ENCODE results near the gene UGGT1. TPM values are rescaled to one million over a fixed set of nuclear protein-coding genes. Genes with fewer than 3 reads are reported as not detected.
A peak's percentile ranks its signal among the peaks of the same experiment; 100 is the strongest.

The UGGT1 gene
- total RNA-seq, 1 experiment from 2014 or later = 77.5 TPM

DNA sequence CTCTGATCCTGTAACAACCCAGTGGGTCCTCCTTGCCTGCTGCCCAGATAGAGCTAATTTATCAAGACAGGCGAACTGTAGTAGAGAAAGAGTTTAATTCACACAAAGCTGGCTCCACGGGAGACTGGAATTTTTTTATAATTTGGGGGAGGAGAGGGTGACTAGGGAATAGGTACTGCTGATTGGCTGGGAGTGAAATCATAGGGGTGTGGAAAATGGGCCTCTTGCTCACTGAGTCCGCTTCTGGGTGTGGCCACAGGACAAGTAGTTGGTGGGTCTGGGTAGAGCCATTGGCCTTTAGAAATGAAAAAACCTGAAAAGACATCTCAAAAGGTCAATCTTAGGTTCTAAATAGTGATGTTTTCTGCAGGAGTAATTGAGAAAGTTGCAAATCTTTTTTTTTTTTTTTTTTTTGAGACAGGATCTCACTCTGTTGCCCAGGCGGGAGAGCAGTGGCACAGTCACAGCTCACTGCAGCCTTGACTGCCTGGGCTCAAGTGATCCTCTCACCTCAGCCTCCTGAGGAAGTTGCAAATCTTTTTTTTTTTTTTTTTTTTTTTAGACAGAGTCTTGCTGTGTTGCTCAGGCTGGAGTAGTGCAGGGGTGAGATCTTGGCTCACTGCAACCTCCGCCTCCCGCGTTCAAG, 14.4 kb upstream of the UGGT1 start:
- Mint-ChIP-seq H3K27me3 (ENCODE audit: insufficient read depth, unreplicated experiment) (no peaks in the 10 kb centered on the region), H3K36me3 (ENCODE audit: insufficient read depth, unreplicated experiment) (no peaks in the 10 kb centered on the region), H3K9me3 (ENCODE audit: unreplicated experiment) (no peaks in the 10 kb centered on the region), H3K4me3 (ENCODE audit: unreplicated experiment) (no peak overlapping the region), H3K4me1 (ENCODE audit: low read depth, unreplicated experiment) (no peaks in the 10 kb centered on the region), H3K27ac (ENCODE audit: unreplicated experiment) (no peak overlapping the region)
- intact Hi-C loops (cut with micrococcal nuclease; ENCODE audit: unreplicated experiment) = no loop called here
- Histone ChIP-seq H3K4me3 (ENCODE audit: low read depth, low read length) (no peak overlapping the region), H3K4me1 (no peaks in the 10 kb centered on the region), H3K9me3 (no peaks in the 10 kb centered on the region), H3K27me3 (replicated peaks; ENCODE audit: control insufficient read depth, insufficient read depth, low read length) (no peaks in the 10 kb centered on the region), H3K36me3 (ENCODE audit: control insufficient read depth, insufficient read depth, low read length) (no peaks in the 10 kb centered on the region)
- ChIA-PET POLR2A (no interaction called here), CTCF (no interaction called here)
- TF ChIP-seq, protein P1, sequence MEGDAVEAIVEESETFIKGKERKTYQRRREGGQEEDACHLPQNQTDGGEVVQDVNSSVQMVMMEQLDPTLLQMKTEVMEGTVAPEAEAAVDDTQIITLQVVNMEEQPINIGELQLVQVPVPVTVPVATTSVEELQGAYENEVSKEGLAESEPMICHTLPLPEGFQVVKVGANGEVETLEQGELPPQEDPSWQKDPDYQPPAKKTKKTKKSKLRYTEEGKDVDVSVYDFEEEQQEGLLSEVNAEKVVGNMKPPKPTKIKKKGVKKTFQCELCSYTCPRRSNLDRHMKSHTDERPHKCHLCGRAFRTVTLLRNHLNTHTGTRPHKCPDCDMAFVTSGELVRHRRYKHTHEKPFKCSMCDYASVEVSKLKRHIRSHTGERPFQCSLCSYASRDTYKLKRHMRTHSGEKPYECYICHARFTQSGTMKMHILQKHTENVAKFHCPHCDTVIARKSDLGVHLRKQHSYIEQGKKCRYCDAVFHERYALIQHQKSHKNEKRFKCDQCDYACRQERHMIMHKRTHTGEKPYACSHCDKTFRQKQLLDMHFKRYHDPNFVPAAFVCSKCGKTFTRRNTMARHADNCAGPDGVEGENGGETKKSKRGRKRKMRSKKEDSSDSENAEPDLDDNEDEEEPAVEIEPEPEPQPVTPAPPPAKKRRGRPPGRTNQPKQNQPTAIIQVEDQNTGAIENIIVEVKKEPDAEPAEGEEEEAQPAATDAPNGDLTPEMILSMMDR (IDR thresholded peaks at IDR 0.05; ENCODE audit: insufficient read depth in 1 of 2, low read depth in 1 of 2, low read length in 1 of 2, severe bottlenecking in 1 of 2, unreplicated experiment in 1 of 2) = no peak
- no peak for DNase-seq
- BruUV-seq (replicated peaks) = no TSS peak

DNA sequence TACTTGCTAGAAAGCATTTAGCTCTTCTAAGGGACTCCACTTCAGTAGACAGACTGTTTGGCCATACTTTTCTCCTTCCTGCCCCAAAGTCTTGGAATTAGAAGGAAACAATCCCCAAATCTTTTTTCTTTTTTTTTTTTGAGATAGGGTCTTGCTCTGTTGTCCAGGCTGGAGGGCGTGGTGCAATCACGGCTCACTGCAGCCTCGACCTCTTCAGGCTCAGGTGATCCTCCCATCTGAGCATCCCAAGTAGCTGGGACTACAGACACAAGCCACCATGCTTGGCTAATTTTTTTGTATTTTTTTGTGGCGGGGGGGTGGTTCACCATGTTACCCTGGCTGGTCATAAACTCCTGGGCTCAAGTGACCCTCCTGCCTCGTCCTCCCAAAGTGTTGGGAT, 6.2 kb upstream of the UGGT1 start:
- no peaks in the 10 kb centered on the region for H3K4me1 Mint-ChIP-seq (ENCODE audit: low read depth, unreplicated experiment)
- TF ChIP-seq, protein P1 (IDR thresholded peaks at IDR 0.05; ENCODE audit: insufficient read depth in 1 of 2, low read depth in 1 of 2, low read length in 1 of 2, severe bottlenecking in 1 of 2, unreplicated experiment in 1 of 2) = no peak
- no peaks in the 10 kb centered on the region for H3K9me3 Mint-ChIP-seq (ENCODE audit: unreplicated experiment)
- no peaks in the 10 kb centered on the region for H3K27me3 Mint-ChIP-seq (ENCODE audit: insufficient read depth, unreplicated experiment)
- Histone ChIP-seq H3K36me3 (ENCODE audit: control insufficient read depth, insufficient read depth, low read length) (no peaks in the 10 kb centered on the region), H3K4me3 (ENCODE audit: low read depth, low read length) (no peak overlapping the region), H3K4me1 (no peaks in the 10 kb centered on the region), H3K27me3 (replicated peaks; ENCODE audit: control insufficient read depth, insufficient read depth, low read length) (no peaks in the 10 kb centered on the region), H3K9me3 (peaks cover 7% of the 10 kb centered on the region; the same call in 1 of the 2 replicates)
- no peaks in the 10 kb centered on the region for H3K36me3 Mint-ChIP-seq (ENCODE audit: insufficient read depth, unreplicated experiment)
- intact Hi-C loops (cut with micrococcal nuclease; ENCODE audit: unreplicated experiment) = no loop called here
- no TSS peak for BruUV-seq (replicated peaks)
- no peak overlapping the region for H3K27ac Mint-ChIP-seq (ENCODE audit: unreplicated experiment)
- H3K4me3 Mint-ChIP-seq (ENCODE audit: unreplicated experiment) = no peak overlapping the region
- DNase-seq = no peak
- ChIA-PET CTCF (interaction anchor here (0.7 kb wide), 1 partner anchor 1127 kb away, joined by 4 read pairs; no protein-coding TSS in a partner anchor), POLR2A (no interaction called here)

DNA sequence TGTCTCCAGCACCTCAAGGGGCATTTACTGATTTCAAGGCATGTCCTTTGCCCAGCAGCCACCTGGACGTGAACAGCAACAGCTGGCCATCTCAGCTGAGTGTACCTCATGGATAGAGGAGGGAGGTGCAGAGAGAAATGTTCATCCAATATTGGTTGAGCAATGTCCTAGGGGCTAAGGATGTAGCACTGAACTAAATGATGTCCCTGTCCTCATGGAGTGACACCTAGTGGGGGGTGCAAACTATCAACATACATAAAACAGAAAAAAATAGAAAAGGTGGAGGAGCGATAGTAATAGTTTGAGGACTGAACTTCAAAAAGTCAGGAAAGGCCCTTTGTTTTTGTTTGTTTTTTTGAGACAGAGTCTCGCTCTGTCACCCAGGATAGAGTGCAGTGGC, 4.8 kb upstream of the UGGT1 start:
- DNase-seq = peak in 1 of 2 experiments; percentile 14
- POLR2A ChIA-PET = no interaction called here
- intact Hi-C loops (cut with micrococcal nuclease; ENCODE audit: unreplicated experiment) = no loop called here

More for the DNA sequence above, 4.8 kb upstream of the UGGT1 start:
- Histone ChIP-seq H3K36me3 (ENCODE audit: control insufficient read depth, insufficient read depth, low read length) (no peaks in the 10 kb centered on the region), H3K9me3 (peaks cover 7% of the 10 kb centered on the region; the same call in 1 of the 2 replicates), H3K4me3 (ENCODE audit: low read depth, low read length) (no peak overlapping the region), H3K4me1 (no peaks in the 10 kb centered on the region), H3K27me3 (replicated peaks; ENCODE audit: control insufficient read depth, insufficient read depth, low read length) (no peaks in the 10 kb centered on the region)
- no peaks in the 10 kb centered on the region for H3K27me3 Mint-ChIP-seq (ENCODE audit: insufficient read depth, unreplicated experiment)
- CTCF ChIA-PET = interaction anchor here (1.2 kb wide), 1 partner anchor 23 kb away, joined by 11 read pairs; no protein-coding TSS in a partner anchor
- peaks cover 7% of the 10 kb centered on the region for H3K36me3 Mint-ChIP-seq (ENCODE audit: insufficient read depth, unreplicated experiment)
- no TSS peak for BruUV-seq (replicated peaks)
- H3K4me3 Mint-ChIP-seq (ENCODE audit: unreplicated experiment) = no peak overlapping the region
- TF ChIP-seq, protein P1 (IDR thresholded peaks at IDR 0.05; ENCODE audit: insufficient read depth in 1 of 2, low read depth in 1 of 2, low read length in 1 of 2, severe bottlenecking in 1 of 2, unreplicated experiment in 1 of 2) = no peak
- H3K9me3 Mint-ChIP-seq (ENCODE audit: unreplicated experiment) = no peaks in the 10 kb centered on the region
- no peak overlapping the region for H3K27ac Mint-ChIP-seq (ENCODE audit: unreplicated experiment)
- H3K4me1 Mint-ChIP-seq (ENCODE audit: low read depth, unreplicated experiment) = no peaks in the 10 kb centered on the region
